GM19372 (cell line): ENCODE data around the gene FBXO15.

Experiments used
- ATAC-seq: cut with Tn5 transposase; IDR thresholded peaks from one replicate; pipeline ENCODE4 v1.9.1; 2021; ENCODE audit warnings: mild to moderate bottlenecking, low read depth, moderate library complexity; ENCODE audit not compliant: unreplicated experiment

FBXO15 gene, protein sequence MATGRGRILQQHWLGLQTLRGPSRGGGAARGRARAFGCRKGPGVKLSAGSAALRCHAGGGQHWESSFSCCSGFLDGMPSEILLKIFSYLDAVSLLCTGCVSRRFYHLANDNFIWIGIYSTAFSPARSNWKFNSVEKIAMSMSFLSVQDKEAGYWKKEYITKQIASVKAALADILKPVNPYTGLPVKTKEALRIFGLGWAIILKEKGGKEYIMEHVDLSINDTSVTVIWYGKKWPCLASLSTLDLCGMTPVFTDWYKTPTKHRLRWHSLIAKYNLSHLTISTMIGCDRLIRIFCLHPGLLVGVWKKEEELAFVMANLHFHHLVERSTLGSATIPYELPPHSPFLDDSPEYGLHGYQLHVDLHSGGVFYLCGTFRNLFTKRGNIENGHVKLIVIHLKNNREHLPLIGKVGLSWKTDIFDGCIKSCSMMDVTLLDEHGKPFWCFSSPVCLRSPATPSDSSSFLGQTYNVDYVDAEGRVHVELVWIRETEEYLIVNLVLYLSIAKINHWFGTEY

GRCh38 chr18:74147779-74148542 is at the start of gene FBXO15, which contains the start of gene TIMM21:
Gene FBXO15 (minus strand): TSS chr18:74147834. CDS start chr18:74147785, 49 bp downstream.
Gene TIMM21 (plus strand): TSS chr18:74148523. CDS start chr18:74148809, 286 bp downstream.
- ATAC-seq, result peak; percentile 80

- peak; percentile 90 for ATAC-seq
Measured at GRCh38 chr18:74196220-74197119, 48.8 kb upstream of the FBXO15 start.

DNA sequence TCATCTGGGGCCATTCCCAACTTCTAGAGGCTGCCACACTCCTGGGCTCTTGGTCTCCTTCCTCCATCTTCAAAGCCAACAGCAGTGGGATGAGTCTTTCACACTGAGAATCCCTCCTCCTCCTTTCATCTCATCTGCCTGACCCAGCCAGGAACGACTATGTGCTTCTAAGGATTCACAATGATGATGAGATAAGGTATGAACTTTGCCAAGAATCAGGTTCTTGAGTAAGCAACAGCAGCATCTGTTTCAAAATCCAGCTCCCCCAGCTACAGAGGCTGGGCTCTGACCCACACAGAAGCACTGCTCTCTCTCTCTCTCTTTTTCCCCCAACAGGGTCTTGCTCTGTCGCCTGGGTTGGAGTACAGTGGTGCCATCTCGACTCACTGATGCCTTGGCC is 47.1 kb upstream of the FBXO15 start:
- ATAC-seq, result no peak

DNA sequence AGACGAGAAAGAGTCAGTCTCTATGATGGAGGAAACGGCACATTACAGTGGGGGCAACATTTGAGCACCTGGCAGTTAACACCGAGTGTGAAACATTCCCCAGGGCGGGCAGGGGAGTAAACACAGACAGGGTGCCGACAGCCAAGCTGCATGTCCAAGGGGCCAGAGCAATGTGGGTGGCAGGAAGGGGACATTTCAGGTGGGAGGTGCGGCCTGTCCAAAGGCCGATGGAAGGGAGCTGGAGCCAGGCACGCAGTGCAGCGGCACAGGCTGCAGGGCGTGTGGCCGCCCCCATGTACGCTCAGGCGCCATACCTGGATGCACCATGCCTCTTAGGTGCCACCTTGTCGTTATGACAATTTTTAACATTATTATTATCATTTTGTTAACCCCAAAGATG is 43.9 kb upstream of the FBXO15 start:
- ATAC-seq, result no peak

DNA sequence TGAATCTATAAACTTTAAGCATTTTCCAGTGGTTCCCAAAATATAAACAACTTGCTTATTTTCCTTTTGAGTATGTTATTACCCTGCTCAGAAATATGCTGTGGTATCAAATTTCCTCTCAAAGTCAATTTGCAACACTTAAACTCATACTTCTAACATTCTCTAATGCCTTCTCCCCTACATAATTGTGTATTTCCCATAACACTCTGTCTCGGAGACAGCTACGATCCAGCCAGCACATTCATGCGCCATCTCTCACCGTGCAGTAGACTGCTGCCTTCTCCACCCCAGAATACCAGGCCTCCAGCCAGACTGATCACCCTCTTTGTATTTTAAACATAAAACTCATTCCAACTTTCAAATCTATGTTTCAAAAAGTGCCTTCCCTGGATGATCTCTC is 42.5 kb upstream of the FBXO15 start:
- ATAC-seq, result no peak

GRCh38 chr18:74186661-74187060 is 39.0 kb upstream of the FBXO15 start:
- ATAC-seq, result no peak

DNA sequence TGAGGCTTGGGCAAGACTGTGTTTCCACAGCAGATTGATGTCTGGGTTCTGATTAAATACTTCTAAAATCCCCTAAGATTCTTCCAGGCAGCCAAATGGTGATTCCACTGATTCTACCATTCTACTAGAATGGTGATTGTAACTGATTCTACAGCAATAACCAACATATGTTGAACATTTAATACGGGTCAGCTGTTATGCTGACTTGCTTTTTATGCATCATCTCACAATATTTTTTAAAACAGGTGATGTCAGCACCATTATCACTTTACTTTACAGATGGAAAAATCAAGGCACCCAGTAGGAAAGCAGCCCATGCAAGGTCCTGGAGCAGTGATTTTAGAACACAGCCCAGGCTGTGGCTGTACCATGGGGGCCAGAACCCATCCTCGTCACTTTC is 38.2 kb upstream of the FBXO15 start:
- no peak for ATAC-seq

DNA sequence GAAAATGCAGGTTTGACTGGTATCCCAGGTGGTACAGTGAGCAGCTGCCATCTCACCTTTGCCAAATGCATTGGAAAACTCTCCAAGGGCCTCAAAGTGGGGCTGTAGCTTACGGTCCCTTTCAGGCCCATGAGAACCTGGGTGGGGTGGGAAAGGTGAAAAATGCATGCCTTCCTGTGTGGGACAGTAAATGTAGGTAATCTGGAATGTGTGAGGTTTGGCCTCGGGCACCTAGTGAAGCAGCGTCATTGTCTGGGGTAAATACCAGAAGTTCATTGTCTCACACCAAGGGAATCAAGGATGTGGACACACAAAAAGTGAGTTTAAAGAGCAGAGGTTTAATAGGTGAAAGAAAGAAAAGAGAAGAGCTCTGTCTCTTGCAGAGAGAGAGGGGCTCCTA is 37.2 kb upstream of the FBXO15 start:
- ATAC-seq, result no peak

- no peak for ATAC-seq
Measured at GRCh38 chr18:74183130-74183529, 35.5 kb upstream of the FBXO15 start.

- no peak for ATAC-seq
Measured at GRCh38 chr18:74182335-74182734, 34.7 kb upstream of the FBXO15 start.

DNA sequence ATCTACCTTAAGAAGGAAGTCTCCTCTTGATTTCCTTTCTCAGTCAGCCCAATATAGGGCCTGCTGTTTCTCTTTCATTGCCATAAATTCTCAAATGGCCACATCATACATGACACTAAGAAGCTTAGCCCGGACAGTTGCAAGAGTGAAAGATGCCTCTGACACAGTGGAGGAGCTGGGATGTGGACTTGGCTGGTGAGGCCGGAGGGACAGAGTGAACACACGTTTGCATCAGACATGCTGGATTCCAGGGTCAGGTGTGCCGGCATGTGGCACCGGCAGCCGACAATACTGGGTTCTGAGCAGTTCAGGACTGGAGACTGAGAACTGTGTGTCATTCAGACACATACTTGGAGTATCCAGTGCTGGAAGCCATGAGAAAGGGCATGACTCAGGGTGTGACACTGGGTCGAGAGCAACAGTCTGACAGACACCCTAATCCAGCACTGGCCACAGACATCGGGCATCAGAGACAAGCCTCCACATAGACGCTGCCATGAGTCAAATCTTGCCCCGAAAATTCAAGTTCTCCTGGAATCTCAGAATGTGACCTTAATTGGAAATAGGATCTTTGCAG is 32.1 kb upstream of the FBXO15 start:
- ATAC-seq, result no peak

DNA sequence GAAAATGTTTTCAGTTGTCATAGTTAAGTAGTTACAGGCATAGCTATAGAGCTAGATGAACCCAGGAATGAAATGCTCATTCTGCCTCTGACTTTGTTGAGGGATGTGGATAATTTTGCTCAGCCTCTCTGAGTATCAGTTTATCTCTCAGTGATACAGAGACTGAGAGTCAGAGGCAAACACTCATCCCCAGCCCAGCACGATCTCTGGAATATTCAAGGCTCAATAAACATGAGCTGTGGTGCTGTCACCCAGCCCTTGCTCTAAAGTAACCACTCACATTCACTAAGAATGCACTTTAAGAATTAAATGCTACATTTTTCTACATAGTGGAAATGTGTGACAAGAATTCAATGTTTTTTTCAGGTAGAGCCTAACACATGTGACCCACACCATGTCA is 31.2 kb upstream of the FBXO15 start:
- ATAC-seq, result no peak

DNA sequence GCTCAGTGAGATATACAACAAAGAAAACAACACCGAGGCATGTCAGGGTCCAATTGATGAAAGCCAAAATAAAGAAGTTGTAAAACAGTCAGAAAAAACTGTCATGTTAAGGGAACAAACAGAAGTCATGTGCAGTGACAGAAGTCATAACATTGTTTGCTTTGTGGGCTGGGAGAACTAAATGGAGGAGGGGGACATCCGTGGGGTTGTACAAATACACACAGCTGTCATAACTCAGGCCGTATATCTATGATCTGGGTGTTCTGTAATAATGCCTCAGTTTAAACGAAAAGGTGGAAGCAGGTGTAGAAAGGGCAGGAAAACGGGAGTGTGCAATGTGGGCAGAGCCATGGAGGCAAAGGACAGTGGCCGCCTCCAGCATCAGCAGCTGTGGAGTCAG is 28.0 kb upstream of the FBXO15 start:
- ATAC-seq, result no peak

GRCh38 chr18:74173434-74173750 is 25.8 kb upstream of the FBXO15 start:
- no peak for ATAC-seq

GRCh38 chr18:74172697-74173433 is 25.2 kb upstream of the FBXO15 start:
- ATAC-seq, result no peak

GRCh38 chr18:74171910-74172606 is 24.4 kb upstream of the FBXO15 start:
- ATAC-seq, result peak; percentile 95

DNA sequence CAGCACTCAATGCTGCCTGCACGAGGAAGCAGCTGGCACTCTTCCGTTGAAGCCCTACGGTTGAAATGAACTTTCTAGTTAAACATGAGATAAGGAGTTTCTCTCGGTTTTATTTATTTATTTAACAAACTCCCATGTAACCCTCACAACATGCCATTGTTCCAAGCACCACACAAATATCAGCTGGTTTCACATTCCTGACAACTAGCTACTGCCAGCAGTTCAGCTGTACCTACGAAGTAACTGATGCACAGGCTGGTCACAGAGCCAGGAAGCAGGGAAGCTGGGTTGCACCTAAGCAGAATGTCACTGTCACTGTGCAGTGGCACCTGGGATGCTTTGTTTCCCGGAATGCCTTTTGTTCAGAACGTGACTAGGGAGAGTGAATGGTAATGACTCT is 18.8 kb upstream of the FBXO15 start:
- no peak for ATAC-seq

GRCh38 chr18:74163019-74163660 is 15.5 kb upstream of the FBXO15 start:
- no peak for ATAC-seq

GRCh38 chr18:74155276-74155675 is 7.6 kb upstream of the FBXO15 start:
- no peak for ATAC-seq
